Testis (tissue), 3 donors: ENCODE results near the gene KRTAP13-4. TPM values are rescaled to one million over a fixed set of nuclear protein-coding genes. Genes with fewer than 3 reads are reported as not detected.

Source experiments
- DNase-seq: peaks from one replicate; pipeline ENCODE4 v3.0.0-alpha.2; 2019
- H3K27ac ChIP-seq, 2 donors: fragments of 200-600 bp; sonication (generic); one replicate each; pipeline ENCODE4 v1.5.1; 2019
- H3K27me3 ChIP-seq: fragments of 200-600 bp; sonication (generic); one replicate; pipeline ENCODE4 v1.5.1; 2019
- H3K36me3 ChIP-seq: fragments of 200-600 bp; sonication (generic); one replicate; pipeline ENCODE4 v1.5.1; 2017; ENCODE audit warnings: low read depth; ENCODE audit errors: missing control alignments
- H3K4me1 ChIP-seq: fragments of 200-600 bp; sonication (generic); one replicate; pipeline ENCODE4 v1.5.1; 2019
- H3K4me3 ChIP-seq, 2 donors: fragments of 200-600 bp; sonication (generic); one replicate each; pipeline ENCODE4 v1.5.1; 2017 to 2019
- H3K9me3 ChIP-seq: fragments of 200-600 bp; sonication (generic); one replicate; pipeline ENCODE4 v1.5.1; 2017
- CTCF ChIP-seq, 3 experiments: fragments of 450-650 bp in 2 of 3; fragments of 200-600 bp in 1 of 3; sonication (generic) in 1 of 3; IDR thresholded peaks; one replicate each; pipeline ENCODE4 v1.5.1; 2016 to 2019; ENCODE audit warnings: antibody characterized with exemption in 3 of 3, mild to moderate bottlenecking in 2 of 3, moderate library complexity in 1 of 3
- POLR2A ChIP-seq: fragments of 450-650 bp; IDR thresholded peaks from one replicate; pipeline ENCODE4 v1.6.1; 2017; ENCODE audit warnings: antibody characterized with exemption, mild to moderate bottlenecking, moderate library complexity
- WGBS, 2 donors: methylation state at CpG; one replicate each; pipeline ENCODE4 v1.1.5; 2018; 5-methylcytosine and 5-hydroxymethylcytosine counted together
- intact Hi-C: fragments of 100-400 bp; cut with DNase I; formaldehyde crosslinking; loops from one replicate; pipeline ENCODE4 v1.15.1; 2023; ENCODE audit warnings: low total_unique reads
- polyA plus RNA-seq: library from polyadenylated mRNA; stranded (reverse); fragments of 350-450 nt; fragmentation: Illumina TruSeq; extraction: RNeasy Lipid Tissue Mini Kit (QIAGEN cat#74804); gene quantifications from one replicate; pipeline ENCODE4 v1.2.3, GENCODE V29; 2014; ENCODE audit warnings: low read depth, low replicate concordance; ENCODE audit not compliant: insufficient read depth
- total RNA-seq, 2 donors: library from RNA; depleted of rRNA; stranded (reverse); fragments of >200 nt; gene quantifications; one replicate each; pipeline ENCODE4 v1.2.3, GENCODE V29; 2016

Gene KRTAP13-4
- total and polyA plus RNA-seq, 3 donors from 2014 or later, result not detected

- Histone ChIP-seq H3K4me3 (no peak overlapping the region), H3K27me3 (no peaks in the 10 kb centered on the region), H3K4me1 (no peaks in the 10 kb centered on the region), H3K27ac (no peak overlapping the region), H3K9me3 (no peaks in the 10 kb centered on the region), H3K36me3 (no peaks in the 10 kb centered on the region)
- peak; percentile 57 for DNase-seq
- WGBS, 2 donors, result 20 to 24% methylated on average over 10 of the region's 10 CpGs
- intact Hi-C loops, result no loop called here
- TF ChIP-seq CTCF (IDR thresholded peaks at IDR 0.05) (peak; percentile 7 to 53 (median 46)), POLR2A (no peak)
These were observed 4.1 kb downstream of the KRTAP13-4 start for GRCh38 chr21:30434033-30434631.

DNA sequence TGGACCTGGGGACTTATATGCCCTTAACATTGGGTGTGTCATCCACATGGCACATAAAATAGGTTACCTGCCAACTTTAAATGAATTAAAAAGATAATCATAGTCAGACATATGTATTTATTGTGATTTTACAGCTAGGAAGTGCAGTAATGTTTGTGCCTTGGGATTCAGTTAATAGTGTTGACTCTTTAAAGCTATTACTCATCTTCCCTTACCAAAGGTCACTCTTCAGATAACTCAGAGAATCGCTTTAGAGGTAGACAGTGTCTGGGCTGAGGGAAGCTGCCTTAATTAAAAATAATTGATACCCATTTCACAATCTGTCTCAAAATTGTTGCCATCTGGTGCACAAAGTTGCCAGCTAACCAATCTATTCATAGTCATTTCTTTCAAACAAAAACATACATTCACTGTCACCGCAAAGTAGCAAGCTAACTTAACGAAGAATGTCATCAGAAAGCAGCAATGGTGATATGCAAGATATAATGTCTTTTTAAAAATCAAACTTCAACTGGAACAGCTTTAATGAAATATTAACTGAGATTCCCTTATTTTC lies 7.1 kb downstream of the KRTAP13-4 start:
- TF ChIP-seq POLR2A, result no peak
- no peak for TF ChIP-seq CTCF (IDR thresholded peaks at IDR 0.05)
- intact Hi-C loops, result no loop called here

GRCh38 chr21:30439975-30440374 lies 10.0 kb downstream of the KRTAP13-4 start, which contains the start of gene KRTAP15-1:
KRTAP15-1 (plus strand) TSS chr21:30440275; CDS start chr21:30440328, 53 bp downstream.
- WGBS, 2 donors, result 89 to 93% methylated on average over 5 of the region's 5 CpGs
- no peak for DNase-seq
- intact Hi-C loops, result no loop called here
- H3K36me3 ChIP-seq, result no peaks in the 10 kb centered on the region
- no peak within 1 kb of the TSS for H3K27ac ChIP-seq
- no peaks in the 10 kb centered on the region for H3K9me3 ChIP-seq
- no peaks in the 10 kb centered on the region for H3K4me1 ChIP-seq
- no peaks in the 10 kb centered on the region for H3K27me3 ChIP-seq
- no peak within 1 kb of the TSS for H3K4me3 ChIP-seq
- TF ChIP-seq CTCF (IDR thresholded peaks at IDR 0.05) (no peak), POLR2A (no peak)

More for the DNA sequence above, 7.1 kb downstream of the KRTAP13-4 start:
- WGBS, 2 donors, result 49 to 59% methylated on average over 3 of the region's 3 CpGs
- H3K9me3 ChIP-seq, result no peaks in the 10 kb centered on the region
- no peaks in the 10 kb centered on the region for H3K36me3 ChIP-seq
- no peak overlapping the region for H3K27ac ChIP-seq
- H3K4me1 ChIP-seq, result no peaks in the 10 kb centered on the region
- DNase-seq, result no peak
- H3K4me3 ChIP-seq, result no peak overlapping the region
- H3K27me3 ChIP-seq, result no peaks in the 10 kb centered on the region

- no peak for DNase-seq
- H3K27ac ChIP-seq, result no peak overlapping the region
- no peaks in the 10 kb centered on the region for H3K9me3 ChIP-seq
- no peaks in the 10 kb centered on the region for H3K4me1 ChIP-seq
- no peak overlapping the region for H3K4me3 ChIP-seq
- H3K36me3 ChIP-seq, result no peaks in the 10 kb centered on the region
- H3K27me3 ChIP-seq, result no peaks in the 10 kb centered on the region
- TF ChIP-seq CTCF (IDR thresholded peaks at IDR 0.05) (no peak), POLR2A (no peak)
- intact Hi-C loops, result no loop called here
These were observed 13.2 kb downstream of the KRTAP13-4 start for GRCh38 chr21:30443226-30443625.

- Histone ChIP-seq H3K4me3 (no peak overlapping the region), H3K36me3 (no peaks in the 10 kb centered on the region), H3K27ac (no peak overlapping the region), H3K4me1 (no peaks in the 10 kb centered on the region), H3K9me3 (no peaks in the 10 kb centered on the region), H3K27me3 (no peaks in the 10 kb centered on the region)
- TF ChIP-seq CTCF (IDR thresholded peaks at IDR 0.05) (no peak), POLR2A (no peak)
- WGBS, 2 donors, result 85 to 95% methylated on average over 1 of the region's 1 CpG
- DNase-seq, result no peak
- intact Hi-C loops, result no loop called here
These were observed 14.2 kb downstream of the KRTAP13-4 start for GRCh38 chr21:30444204-30444603.
